Liver (tissue), 3 donors: Measurements from ENCODE around the gene CIPC.

Source experiments
- CTCF ChIP-seq: fragments of 150-350 bp; IDR thresholded peaks from 2 replicates; pipeline ENCODE4 v1.5.1; 2017; ENCODE audit warnings: improper control_type of control experiment, low read depth, low read length; ENCODE audit not compliant: missing input control
- FOXA1 ChIP-seq: IDR thresholded peaks from 2 replicates; pipeline ENCODE4 v1.6.1; 2016; ENCODE audit warnings: antibody characterized with exemption
- GABPA ChIP-seq, 2 donors: IDR thresholded peaks in 1 of 2; conservative IDR thresholded peaks in 1 of 2; 2 replicates each; pipeline ENCODE4 v1.6.1; 2016; ENCODE audit warnings: antibody characterized with exemption in 2 of 2, mild to moderate bottlenecking in 1 of 2, moderate library complexity in 1 of 2
- HNF4A ChIP-seq, 2 donors: conservative IDR thresholded peaks; 2 replicates each; pipeline ENCODE4 v1.6.1; 2016; ENCODE audit warnings: antibody characterized with exemption in 2 of 2, mild to moderate bottlenecking in 2 of 2
- HNF4G ChIP-seq: IDR thresholded peaks from 2 replicates; pipeline ENCODE4 v1.6.1; 2016; ENCODE audit warnings: antibody characterized with exemption
- RAD21 ChIP-seq, 2 donors: IDR thresholded peaks; 2 replicates each; pipeline ENCODE4 v1.6.1; 2016; ENCODE audit warnings: antibody characterized with exemption in 2 of 2, mild to moderate bottlenecking in 2 of 2
- REST ChIP-seq: IDR thresholded peaks from 2 replicates; pipeline ENCODE4 v1.6.1; 2016; ENCODE audit warnings: antibody characterized with exemption, mild to moderate bottlenecking
- RXRA ChIP-seq, 2 donors: IDR thresholded peaks; 2 replicates each; pipeline ENCODE4 v1.6.1; 2017 to 2018; ENCODE audit warnings: antibody characterized with exemption in 2 of 2, mild to moderate bottlenecking in 1 of 2
- TAF1 ChIP-seq: conservative IDR thresholded peaks from 2 replicates; pipeline ENCODE4 v1.6.1; 2016; ENCODE audit warnings: antibody characterized with exemption, mild to moderate bottlenecking
- donor health status: healthy.
- donor health status: healthy.

GRCh38 chr14:77063571-77064171 lies 34.4 kb upstream of the CIPC start:
- TF ChIP-seq RXRA (IDR thresholded peaks at IDR 0.05) (no peak), CTCF (no peak), HNF4G (no peak), REST (no peak), GABPA (IDR thresholded peaks at IDR 0.05 in 1 of 2, conservative IDR thresholded peaks at IDR 0.05 in 1 of 2) (no peak), HNF4A (conservative IDR thresholded peaks at IDR 0.05) (no peak), FOXA1 (no peak), TAF1 (no peak), RAD21 (IDR thresholded peaks at IDR 0.05) (no peak)
